HEK293 (cell line): Measurements from ENCODE around the gene MS4A4A.

ENCODE experiments used
- CTCF ChIA-PET: fragments of 350-600 bp; formaldehyde crosslinking; extraction: SDS; loops from one replicate; lab custom pipeline; 2021; ENCODE audit warnings: antibody characterized with exemption; lab: Yijun Ruan, JAX
- POLR2A ChIA-PET: fragments of 300-600 bp; formaldehyde crosslinking; extraction: SDS; loops from one replicate; lab custom pipeline; 2020; ENCODE audit warnings: antibody characterized with exemption, inconsistent platforms; lab: Yijun Ruan, JAX
- H3K27ac ChIP-seq: fragments of 200-500 bp; sonication (Bioruptor generic); 2 replicates; pipeline ENCODE4 v1.5.1; 2014; ENCODE audit warnings: low read depth, low read length, control low read depth, inconsistent platforms; ENCODE audit errors: extremely low read depth
- H3K36me3 ChIP-seq, 2 experiments: fragments of 200-500 bp in 1 of 2; sonication (Bioruptor generic) in 1 of 2; 1 replicate in 1 of 2; 2 replicates in 1 of 2; pipeline ENCODE4 v1.5.1; 2014 to 2017; ENCODE audit warnings: inconsistent platforms in 2 of 2, low read length in 2 of 2; ENCODE audit not compliant: control insufficient read depth in 2 of 2, insufficient read depth in 1 of 2
- H3K4me1 ChIP-seq: fragments of 200-500 bp; sonication (Bioruptor generic); 2 replicates; pipeline ENCODE4 v1.5.1; 2014; ENCODE audit warnings: mild to moderate bottlenecking, low read length, inconsistent platforms; ENCODE audit not compliant: control insufficient read depth, insufficient read depth
- H3K4me3 ChIP-seq: 2 replicates; pipeline ENCODE4 v1.5.1; 2011; ENCODE audit warnings: low read depth, mild to moderate bottlenecking, control low read depth, low read length, moderate library complexity
- H3K9me3 ChIP-seq: fragments of 200-500 bp; sonication (Bioruptor generic); 2 replicates; pipeline ENCODE4 v1.5.1; 2014; ENCODE audit warnings: low read depth, low read length, inconsistent platforms; ENCODE audit not compliant: control insufficient read depth, insufficient read depth
- EGR2 ChIP-seq: fragments of 450-650 bp; formaldehyde crosslinking; IDR thresholded peaks from 2 replicates; pipeline ENCODE4 v1.5.1; 2016; ENCODE audit warnings: low read depth, missing biosample characterization, missing genetic modification characterization
- MYNN ChIP-seq: fragments of 450-650 bp; formaldehyde crosslinking; IDR thresholded peaks from 2 replicates; pipeline ENCODE4 v1.5.1; 2016; ENCODE audit warnings: missing biosample characterization, missing genetic modification characterization, borderline replicate concordance
- SP3 ChIP-seq: fragments of 450-650 bp; formaldehyde crosslinking; IDR thresholded peaks from 2 replicates; pipeline ENCODE4 v1.5.1; 2016; ENCODE audit warnings: missing biosample characterization, missing genetic modification characterization
- ZBTB21 ChIP-seq: fragments of 450-650 bp; formaldehyde crosslinking; IDR thresholded peaks from 2 replicates; pipeline ENCODE4 v1.5.1; 2017; ENCODE audit warnings: missing biosample characterization, missing genetic modification characterization
- ZEB2 ChIP-seq: fragments of 450-650 bp; formaldehyde crosslinking; IDR thresholded peaks from 2 replicates; pipeline ENCODE4 v1.5.1; 2016; ENCODE audit warnings: missing biosample characterization, missing genetic modification characterization
- ZFHX2 ChIP-seq: fragments of 450-650 bp; formaldehyde crosslinking; conservative IDR thresholded peaks from 2 replicates; pipeline ENCODE4 v1.5.1; 2016; ENCODE audit warnings: missing biosample characterization, missing genetic modification characterization
- ZFP41 ChIP-seq: fragments of 450-650 bp; formaldehyde crosslinking; IDR thresholded peaks from 2 replicates; pipeline ENCODE4 v1.5.1; 2016; ENCODE audit warnings: missing biosample characterization, missing genetic modification characterization, borderline replicate concordance
- ZNF10 ChIP-seq: fragments of 450-650 bp; formaldehyde crosslinking; IDR thresholded peaks from 2 replicates; pipeline ENCODE4 v1.5.1; 2017; ENCODE audit warnings: missing biosample characterization, missing genetic modification characterization
- ZNF132 ChIP-seq: fragments of 450-650 bp; formaldehyde crosslinking; IDR thresholded peaks from 2 replicates; pipeline ENCODE4 v1.5.1; 2017; ENCODE audit warnings: missing biosample characterization, missing genetic modification characterization, borderline replicate concordance
- ZNF140 ChIP-seq: fragments of 450-650 bp; formaldehyde crosslinking; IDR thresholded peaks from 2 replicates; pipeline ENCODE4 v1.5.1; 2016; ENCODE audit warnings: missing biosample characterization, missing genetic modification characterization
- ZNF184 ChIP-seq: fragments of 450-650 bp; IDR thresholded peaks from 2 replicates; pipeline ENCODE4 v1.5.1; 2018; ENCODE audit warnings: missing biosample characterization, mild to moderate bottlenecking, missing genetic modification characterization
- ZNF211 ChIP-seq: fragments of 450-650 bp; formaldehyde crosslinking; IDR thresholded peaks from 2 replicates; pipeline ENCODE4 v1.5.1; 2016; ENCODE audit warnings: low read depth, missing biosample characterization, missing genetic modification characterization
- ZNF214 ChIP-seq: fragments of 450-650 bp; formaldehyde crosslinking; IDR thresholded peaks from 2 replicates; pipeline ENCODE4 v1.5.1; 2017; ENCODE audit warnings: missing biosample characterization, mild to moderate bottlenecking, missing genetic modification characterization, borderline replicate concordance
- ZNF239 ChIP-seq: fragments of 450-650 bp; formaldehyde crosslinking; IDR thresholded peaks from 2 replicates; pipeline ENCODE4 v1.5.1; 2016; ENCODE audit warnings: missing biosample characterization, missing genetic modification characterization
- ZNF324 ChIP-seq: fragments of 450-650 bp; formaldehyde crosslinking; IDR thresholded peaks from 2 replicates; pipeline ENCODE4 v1.5.1; 2016; ENCODE audit warnings: missing biosample characterization, missing genetic modification characterization
- ZNF473 ChIP-seq: fragments of 450-650 bp; formaldehyde crosslinking; IDR thresholded peaks from 2 replicates; pipeline ENCODE4 v1.5.1; 2017; ENCODE audit warnings: missing biosample characterization, missing genetic modification characterization
- ZNF48 ChIP-seq: fragments of 450-650 bp; formaldehyde crosslinking; IDR thresholded peaks from 2 replicates; pipeline ENCODE4 v1.5.1; 2016; ENCODE audit warnings: missing biosample characterization, missing genetic modification characterization
- ZNF514 ChIP-seq: fragments of 450-650 bp; formaldehyde crosslinking; IDR thresholded peaks from 2 replicates; pipeline ENCODE4 v1.5.1; 2016; ENCODE audit warnings: missing biosample characterization, missing genetic modification characterization
- ZNF624 ChIP-seq: fragments of 450-650 bp; formaldehyde crosslinking; IDR thresholded peaks from 2 replicates; pipeline ENCODE4 v1.5.1; 2017; ENCODE audit warnings: missing biosample characterization, missing genetic modification characterization
- ZNF747 ChIP-seq: fragments of 450-650 bp; formaldehyde crosslinking; IDR thresholded peaks from 2 replicates; pipeline ENCODE4 v1.5.1; 2016; ENCODE audit warnings: missing biosample characterization, missing genetic modification characterization
- ZNF768 ChIP-seq: fragments of 450-650 bp; formaldehyde crosslinking; IDR thresholded peaks from 2 replicates; pipeline ENCODE4 v1.5.1; 2018; ENCODE audit warnings: missing biosample characterization, mild to moderate bottlenecking, missing genetic modification characterization
- ZSCAN23 ChIP-seq: fragments of 450-650 bp; formaldehyde crosslinking; IDR thresholded peaks from 2 replicates; pipeline ENCODE4 v1.5.1; 2016; ENCODE audit warnings: missing biosample characterization, missing genetic modification characterization
- TF ChIP-seq, protein P1 (sequence below): fragments of 450-650 bp; formaldehyde crosslinking; IDR thresholded peaks from 2 replicates; pipeline ENCODE4 v1.5.1; 2016; ENCODE audit warnings: missing biosample characterization, missing genetic modification characterization
- TF ChIP-seq, protein P2 (sequence below): fragments of 450-650 bp; formaldehyde crosslinking; IDR thresholded peaks from 2 replicates; pipeline ENCODE4 v1.5.1; 2017; ENCODE audit warnings: missing biosample characterization, missing genetic modification characterization
- TF ChIP-seq, protein P3 (sequence below): fragments of 450-650 bp; formaldehyde crosslinking; IDR thresholded peaks from 2 replicates; pipeline ENCODE4 v1.5.1; 2016; ENCODE audit warnings: missing biosample characterization, missing genetic modification characterization
- TF ChIP-seq, protein P4 (sequence below): fragments of 450-650 bp; IDR thresholded peaks from 2 replicates; pipeline ENCODE4 v1.5.1; 2018; ENCODE audit warnings: missing biosample characterization, mild to moderate bottlenecking, missing genetic modification characterization
- TF ChIP-seq, protein P5 (sequence below): fragments of 450-650 bp; formaldehyde crosslinking; IDR thresholded peaks from 2 replicates; pipeline ENCODE4 v1.5.1; 2016; ENCODE audit warnings: missing biosample characterization, missing genetic modification characterization

Gene MS4A4A

DNA sequence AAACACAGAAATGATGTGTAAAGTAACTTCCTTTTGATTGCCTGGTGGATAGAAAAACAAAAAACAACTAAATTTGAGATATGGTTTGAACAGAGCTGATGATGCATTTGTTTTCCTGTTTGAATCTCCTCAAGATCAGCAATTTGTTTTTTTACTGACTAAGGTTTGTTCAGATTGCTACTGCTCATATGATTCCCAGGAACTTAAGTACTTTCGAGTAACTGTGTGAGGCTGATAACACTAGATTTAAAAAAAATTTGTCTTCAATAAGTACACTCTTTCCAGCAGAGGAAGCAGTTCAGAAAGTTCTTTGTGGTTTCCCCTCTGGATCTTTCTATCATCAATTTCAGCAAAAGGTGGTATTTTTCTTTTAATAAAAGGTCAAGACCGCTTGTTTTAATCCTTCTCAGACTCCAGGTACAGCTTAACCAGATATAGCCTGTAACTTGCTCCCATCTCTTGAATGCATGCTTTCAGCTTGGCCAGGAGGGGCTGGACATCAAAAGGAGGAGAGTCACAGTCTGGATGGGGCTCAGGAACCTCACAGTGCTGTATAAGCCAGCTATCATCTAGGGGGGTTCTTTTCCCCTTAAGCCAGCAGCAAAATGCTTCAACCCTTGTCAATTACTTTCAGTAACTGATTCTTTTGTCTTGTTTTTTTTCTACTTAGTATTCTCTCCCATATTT lies 34.3 kb downstream of the MS4A4A start:
- no peak overlapping the region for H3K4me3 ChIP-seq
- H3K27ac ChIP-seq: no peak overlapping the region
- H3K36me3 ChIP-seq: no peaks in the 10 kb centered on the region
- H3K9me3 ChIP-seq: no peaks in the 10 kb centered on the region
- POLR2A ChIA-PET: no interaction called here
- CTCF ChIA-PET: interaction anchor here (1.4 kb wide), 1 partner anchor 11 kb away, joined by 3 read pairs; no protein-coding TSS in a partner anchor
- no peak for TF ChIP-seq ZNF514 (tag by site-specific recombination)
- no peak for TF ChIP-seq ZNF10
- no peak for TF ChIP-seq ZEB2 (tag by site-specific recombination)
- TF ChIP-seq ZBTB21 (tag by site-specific recombination): no peak
- TF ChIP-seq ZNF184 (tag by site-specific recombination): no peak
- TF ChIP-seq ZNF624 (tag by site-specific recombination): no peak
- no peak for TF ChIP-seq ZNF473 (tag by site-specific recombination)
- TF ChIP-seq, protein P1, sequence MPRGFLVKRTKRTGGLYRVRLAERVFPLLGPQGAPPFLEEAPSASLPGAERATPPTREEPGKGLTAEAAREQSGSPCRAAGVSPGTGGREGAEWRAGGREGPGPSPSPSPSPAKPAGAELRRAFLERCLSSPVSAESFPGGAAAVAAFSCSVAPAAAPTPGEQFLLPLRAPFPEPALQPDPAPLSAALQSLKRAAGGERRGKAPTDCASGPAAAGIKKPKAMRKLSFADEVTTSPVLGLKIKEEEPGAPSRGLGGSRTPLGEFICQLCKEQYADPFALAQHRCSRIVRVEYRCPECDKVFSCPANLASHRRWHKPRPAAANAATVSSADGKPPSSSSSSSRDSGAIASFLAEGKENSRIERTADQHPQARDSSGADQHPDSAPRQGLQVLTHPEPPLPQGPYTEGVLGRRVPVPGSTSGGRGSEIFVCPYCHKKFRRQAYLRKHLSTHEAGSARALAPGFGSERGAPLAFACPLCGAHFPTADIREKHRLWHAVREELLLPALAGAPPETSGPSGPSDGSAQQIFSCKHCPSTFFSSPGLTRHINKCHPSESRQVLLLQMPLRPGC (tag by site-specific recombination): no peak
- no peaks in the 10 kb centered on the region for H3K4me1 ChIP-seq

DNA sequence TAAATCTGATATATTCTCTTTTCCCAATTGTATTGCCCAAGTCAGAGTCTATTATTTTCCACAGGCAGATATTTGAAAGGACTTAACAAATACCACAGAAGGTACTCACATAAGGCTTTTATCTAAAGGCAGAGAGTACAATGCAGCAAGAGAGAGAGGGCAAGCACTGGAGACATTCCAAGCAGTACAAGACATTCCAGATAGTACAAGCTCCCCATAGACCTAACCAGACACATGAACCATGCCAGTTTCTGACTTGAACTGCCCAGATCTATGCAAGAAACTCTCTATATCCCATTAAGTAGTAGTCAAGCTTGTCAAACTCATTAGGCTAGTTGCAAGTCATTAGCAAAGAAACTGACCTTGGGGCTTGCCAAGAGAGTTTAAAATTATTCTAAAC lies 35.4 kb downstream of the MS4A4A start:
- H3K4me1 ChIP-seq: no peaks in the 10 kb centered on the region
- ChIA-PET POLR2A (no interaction called here), CTCF (no interaction called here)
- H3K9me3 ChIP-seq: no peaks in the 10 kb centered on the region
- no peaks in the 10 kb centered on the region for H3K36me3 ChIP-seq
- H3K4me3 ChIP-seq: no peak overlapping the region
- H3K27ac ChIP-seq: no peak overlapping the region
- TF ChIP-seq ZNF239 (tag by site-specific recombination): no peak
- TF ChIP-seq SP3 (tag by site-specific recombination): no peak
- TF ChIP-seq, protein P2, sequence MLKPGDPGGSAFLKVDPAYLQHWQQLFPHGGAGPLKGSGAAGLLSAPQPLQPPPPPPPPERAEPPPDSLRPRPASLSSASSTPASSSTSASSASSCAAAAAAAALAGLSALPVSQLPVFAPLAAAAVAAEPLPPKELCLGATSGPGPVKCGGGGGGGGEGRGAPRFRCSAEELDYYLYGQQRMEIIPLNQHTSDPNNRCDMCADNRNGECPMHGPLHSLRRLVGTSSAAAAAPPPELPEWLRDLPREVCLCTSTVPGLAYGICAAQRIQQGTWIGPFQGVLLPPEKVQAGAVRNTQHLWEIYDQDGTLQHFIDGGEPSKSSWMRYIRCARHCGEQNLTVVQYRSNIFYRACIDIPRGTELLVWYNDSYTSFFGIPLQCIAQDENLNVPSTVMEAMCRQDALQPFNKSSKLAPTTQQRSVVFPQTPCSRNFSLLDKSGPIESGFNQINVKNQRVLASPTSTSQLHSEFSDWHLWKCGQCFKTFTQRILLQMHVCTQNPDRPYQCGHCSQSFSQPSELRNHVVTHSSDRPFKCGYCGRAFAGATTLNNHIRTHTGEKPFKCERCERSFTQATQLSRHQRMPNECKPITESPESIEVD: no peak
- no peak for TF ChIP-seq ZNF48 (tag by site-specific recombination)
- TF ChIP-seq ZNF211 (tag by site-specific recombination): no peak
- TF ChIP-seq, protein P3, sequence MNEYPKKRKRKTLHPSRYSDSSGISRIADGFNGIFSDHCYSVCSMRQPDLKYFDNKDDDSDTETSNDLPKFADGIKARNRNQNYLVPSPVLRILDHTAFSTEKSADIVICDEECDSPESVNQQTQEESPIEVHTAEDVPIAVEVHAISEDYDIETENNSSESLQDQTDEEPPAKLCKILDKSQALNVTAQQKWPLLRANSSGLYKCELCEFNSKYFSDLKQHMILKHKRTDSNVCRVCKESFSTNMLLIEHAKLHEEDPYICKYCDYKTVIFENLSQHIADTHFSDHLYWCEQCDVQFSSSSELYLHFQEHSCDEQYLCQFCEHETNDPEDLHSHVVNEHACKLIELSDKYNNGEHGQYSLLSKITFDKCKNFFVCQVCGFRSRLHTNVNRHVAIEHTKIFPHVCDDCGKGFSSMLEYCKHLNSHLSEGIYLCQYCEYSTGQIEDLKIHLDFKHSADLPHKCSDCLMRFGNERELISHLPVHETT: no peak
- no peak for TF ChIP-seq ZNF132
- no peak for TF ChIP-seq ZNF214 (tag by site-specific recombination)
- TF ChIP-seq EGR2 (tag by site-specific recombination): no peak
- TF ChIP-seq ZNF747 (tag by site-specific recombination): no peak
- TF ChIP-seq, protein P4, sequence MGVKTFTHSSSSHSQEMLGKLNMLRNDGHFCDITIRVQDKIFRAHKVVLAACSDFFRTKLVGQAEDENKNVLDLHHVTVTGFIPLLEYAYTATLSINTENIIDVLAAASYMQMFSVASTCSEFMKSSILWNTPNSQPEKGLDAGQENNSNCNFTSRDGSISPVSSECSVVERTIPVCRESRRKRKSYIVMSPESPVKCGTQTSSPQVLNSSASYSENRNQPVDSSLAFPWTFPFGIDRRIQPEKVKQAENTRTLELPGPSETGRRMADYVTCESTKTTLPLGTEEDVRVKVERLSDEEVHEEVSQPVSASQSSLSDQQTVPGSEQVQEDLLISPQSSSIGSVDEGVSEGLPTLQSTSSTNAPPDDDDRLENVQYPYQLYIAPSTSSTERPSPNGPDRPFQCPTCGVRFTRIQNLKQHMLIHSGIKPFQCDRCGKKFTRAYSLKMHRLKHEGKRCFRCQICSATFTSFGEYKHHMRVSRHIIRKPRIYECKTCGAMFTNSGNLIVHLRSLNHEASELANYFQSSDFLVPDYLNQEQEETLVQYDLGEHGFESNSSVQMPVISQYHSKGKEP: no peak
- no peak for TF ChIP-seq ZFP41
- no peak for TF ChIP-seq ZNF768
- TF ChIP-seq ZNF324: no peak
- TF ChIP-seq ZNF140 (tag by site-specific recombination): no peak
- no peak for TF ChIP-seq MYNN (tag by site-specific recombination)
- TF ChIP-seq ZFHX2 (tag by site-specific recombination): no peak
- TF ChIP-seq ZSCAN23 (tag by site-specific recombination): no peak
- TF ChIP-seq, protein P5, sequence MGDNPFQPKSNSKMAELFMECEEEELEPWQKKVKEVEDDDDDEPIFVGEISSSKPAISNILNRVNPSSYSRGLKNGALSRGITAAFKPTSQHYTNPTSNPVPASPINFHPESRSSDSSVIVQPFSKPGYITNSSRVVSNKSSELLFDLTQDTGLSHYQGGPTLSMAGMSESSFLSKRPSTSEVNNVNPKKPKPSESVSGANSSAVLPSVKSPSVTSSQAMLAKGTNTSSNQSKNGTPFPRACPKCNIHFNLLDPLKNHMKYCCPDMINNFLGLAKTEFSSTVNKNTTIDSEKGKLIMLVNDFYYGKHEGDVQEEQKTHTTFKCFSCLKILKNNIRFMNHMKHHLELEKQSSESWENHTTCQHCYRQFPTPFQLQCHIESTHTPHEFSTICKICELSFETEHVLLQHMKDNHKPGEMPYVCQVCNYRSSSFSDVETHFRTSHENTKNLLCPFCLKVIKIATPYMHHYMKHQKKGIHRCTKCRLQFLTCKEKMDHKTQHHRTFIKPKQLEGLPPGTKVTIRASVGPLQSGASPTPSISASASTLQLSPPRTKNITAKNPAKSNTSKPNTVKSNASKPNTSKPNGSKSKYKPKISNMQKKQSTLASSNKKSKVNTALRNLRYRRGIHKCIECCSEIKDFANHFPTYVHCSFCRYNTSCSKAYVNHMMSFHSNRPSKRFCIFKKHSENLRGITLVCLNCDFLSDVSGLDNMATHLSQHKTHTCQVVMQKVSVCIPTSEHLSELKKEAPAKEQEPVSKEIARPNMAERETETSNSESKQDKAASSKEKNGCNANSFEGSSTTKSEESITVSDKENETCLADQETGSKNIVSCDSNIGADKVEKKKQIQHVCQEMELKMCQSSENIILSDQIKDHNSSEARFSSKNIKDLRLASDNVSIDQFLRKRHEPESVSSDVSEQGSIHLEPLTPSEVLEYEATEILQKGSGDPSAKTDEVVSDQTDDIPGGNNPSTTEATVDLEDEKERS (tag by site-specific recombination): no peak
